Measurements from ENCODE around the gene SSX7. TPM values are rescaled to one million over a fixed set of nuclear protein-coding genes. Genes with fewer than 3 reads are reported as not detected.
"Not testable (repeated sequence)": the region's sequence is repeated elsewhere in the genome, so short reads cannot be mapped to it uniquely, and the experiment has no call there.

The SSX7 gene
- not detected for total RNA-seq
- long read RNA-seq, result 0 reads

- intact Hi-C loops (cut with DNase I); H3K27ac ChIP-seq; H3K27me3 ChIP-seq; H3K9me3 ChIP-seq; H3K36me3 ChIP-seq; H3K4me1 ChIP-seq; ATAC-seq; H3K4me3 ChIP-seq; DNase-seq: not testable (repeated sequence)
These were observed at the start of gene SSX7 for GRCh38 chrX:52654800-52655199. TSS of gene SSX7 (minus strand) at chrX:52654900. CDS start at chrX:52653472, 1,428 bp downstream.

- ATAC-seq; H3K4me3 ChIP-seq; DNase-seq; H3K9me3 ChIP-seq; H3K27ac ChIP-seq; intact Hi-C loops (cut with DNase I); H3K36me3 ChIP-seq; H3K4me1 ChIP-seq; H3K27me3 ChIP-seq: not testable (repeated sequence)
These were observed 37.3 kb upstream of the SSX7 start for GRCh38 chrX:52692034-52692433.

- intact Hi-C loops (cut with DNase I); DNase-seq; H3K27me3 ChIP-seq; H3K4me1 ChIP-seq; H3K27ac ChIP-seq; H3K4me3 ChIP-seq; H3K36me3 ChIP-seq; H3K9me3 ChIP-seq; ATAC-seq: not testable (repeated sequence)
These were observed 7.5 kb upstream of the SSX7 start for GRCh38 chrX:52662218-52662617.

GRCh38 chrX:52655475-52655874, 775 bp upstream of the SSX7 start:
- H3K9me3 ChIP-seq; H3K27ac ChIP-seq; H3K4me3 ChIP-seq; DNase-seq; H3K27me3 ChIP-seq; intact Hi-C loops (cut with DNase I); ATAC-seq; H3K4me1 ChIP-seq; H3K36me3 ChIP-seq: not testable (repeated sequence)

DNA sequence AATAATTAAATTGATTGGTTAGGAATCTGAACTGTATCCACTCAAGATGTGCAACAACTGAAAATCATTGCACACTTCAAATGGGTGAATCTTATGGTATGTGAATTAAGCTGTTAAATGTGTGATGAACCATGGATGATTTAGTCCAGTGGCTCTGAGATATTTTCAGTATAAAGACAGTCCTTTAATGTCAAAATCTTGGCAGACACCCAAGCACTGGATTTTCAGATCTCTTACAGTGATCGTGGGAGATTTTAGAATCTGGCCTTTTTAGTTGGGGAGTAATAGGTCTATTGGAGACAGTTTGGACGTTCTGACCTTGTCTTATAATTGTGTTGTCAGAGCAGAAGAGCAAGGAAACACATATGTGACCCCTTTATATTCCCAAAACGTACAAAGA, 4.0 kb downstream of the SSX7 start:
- intact Hi-C loops (cut with DNase I), result not testable (repeated sequence)

GRCh38 chrX:52648956-52649355, 5.7 kb downstream of the SSX7 start:
- H3K4me3 ChIP-seq; H3K27ac ChIP-seq; ATAC-seq; DNase-seq; H3K4me1 ChIP-seq; intact Hi-C loops (cut with DNase I); H3K36me3 ChIP-seq; H3K27me3 ChIP-seq; H3K9me3 ChIP-seq: not testable (repeated sequence)

More for the DNA sequence above, 4.0 kb downstream of the SSX7 start:
- not testable (repeated sequence) for DNase-seq, H3K27ac ChIP-seq, H3K9me3 ChIP-seq, H3K36me3 ChIP-seq, H3K4me3 ChIP-seq, H3K27me3 ChIP-seq, ATAC-seq, H3K4me1 ChIP-seq

- DNase-seq; H3K4me3 ChIP-seq; H3K27ac ChIP-seq; H3K9me3 ChIP-seq; H3K4me1 ChIP-seq; ATAC-seq; H3K36me3 ChIP-seq; H3K27me3 ChIP-seq; intact Hi-C loops (cut with DNase I): not testable (repeated sequence)
These were observed 26.2 kb downstream of the SSX7 start for GRCh38 chrX:52628483-52628882.

DNA sequence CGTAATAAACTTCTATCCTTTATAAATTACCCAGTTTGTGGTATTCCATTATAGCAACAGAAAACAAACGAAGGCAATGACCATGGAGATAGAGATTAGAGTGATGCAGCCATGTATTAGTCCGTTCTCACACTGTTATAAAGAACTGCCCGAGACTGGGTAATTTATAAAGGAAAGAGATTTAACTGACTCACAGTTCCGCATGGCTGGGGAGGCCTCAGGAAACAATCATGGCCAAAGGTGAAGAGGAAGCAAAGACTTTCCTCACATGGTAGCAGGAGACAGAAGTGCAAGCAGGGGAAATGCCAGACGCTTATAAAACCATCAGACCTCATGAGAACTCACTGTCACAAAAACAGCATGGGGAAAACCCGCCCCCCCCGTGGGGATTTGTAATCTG, 34.0 kb downstream of the SSX7 start:
- H3K9me3 ChIP-seq; intact Hi-C loops (cut with DNase I); H3K27me3 ChIP-seq; H3K36me3 ChIP-seq; ATAC-seq; H3K4me3 ChIP-seq; DNase-seq; H3K4me1 ChIP-seq; H3K27ac ChIP-seq: not testable (repeated sequence)

DNA sequence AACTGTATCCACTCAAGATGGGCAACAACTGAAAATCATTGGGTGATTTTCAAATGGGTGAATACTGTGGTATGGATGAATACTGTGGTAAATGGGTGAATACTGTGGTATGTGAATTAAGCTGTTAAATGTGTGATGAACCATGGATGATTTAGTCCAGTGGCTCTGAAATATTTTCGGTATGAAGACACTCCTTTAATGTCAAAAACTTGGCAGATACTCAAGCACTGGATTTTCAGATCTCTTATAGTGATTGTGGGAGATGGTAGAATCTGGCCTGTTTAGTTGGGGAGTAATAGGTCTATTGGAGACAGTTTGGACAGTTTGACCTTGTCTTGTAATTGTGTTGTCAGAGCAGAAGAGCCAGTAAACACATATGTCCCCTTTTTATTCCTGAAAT, 45.7 kb downstream of the SSX7 start:
- H3K36me3 ChIP-seq, result no peaks in the 10 kb centered on the region
- TF ChIP-seq, protein P1, sequence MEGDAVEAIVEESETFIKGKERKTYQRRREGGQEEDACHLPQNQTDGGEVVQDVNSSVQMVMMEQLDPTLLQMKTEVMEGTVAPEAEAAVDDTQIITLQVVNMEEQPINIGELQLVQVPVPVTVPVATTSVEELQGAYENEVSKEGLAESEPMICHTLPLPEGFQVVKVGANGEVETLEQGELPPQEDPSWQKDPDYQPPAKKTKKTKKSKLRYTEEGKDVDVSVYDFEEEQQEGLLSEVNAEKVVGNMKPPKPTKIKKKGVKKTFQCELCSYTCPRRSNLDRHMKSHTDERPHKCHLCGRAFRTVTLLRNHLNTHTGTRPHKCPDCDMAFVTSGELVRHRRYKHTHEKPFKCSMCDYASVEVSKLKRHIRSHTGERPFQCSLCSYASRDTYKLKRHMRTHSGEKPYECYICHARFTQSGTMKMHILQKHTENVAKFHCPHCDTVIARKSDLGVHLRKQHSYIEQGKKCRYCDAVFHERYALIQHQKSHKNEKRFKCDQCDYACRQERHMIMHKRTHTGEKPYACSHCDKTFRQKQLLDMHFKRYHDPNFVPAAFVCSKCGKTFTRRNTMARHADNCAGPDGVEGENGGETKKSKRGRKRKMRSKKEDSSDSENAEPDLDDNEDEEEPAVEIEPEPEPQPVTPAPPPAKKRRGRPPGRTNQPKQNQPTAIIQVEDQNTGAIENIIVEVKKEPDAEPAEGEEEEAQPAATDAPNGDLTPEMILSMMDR (IDR thresholded peaks at IDR 0.05), result no peak
- DNase-seq (no peak), ATAC-seq (no peak)
- no peaks in the 10 kb centered on the region for H3K9me3 ChIP-seq
- no peak overlapping the region for H3K4me3 ChIP-seq
- intact Hi-C loops (cut with DNase I), result no loop called here
- H3K27ac ChIP-seq, result no peak overlapping the region
- H3K27me3 ChIP-seq, result no peaks in the 10 kb centered on the region
- H3K4me1 ChIP-seq, result no peaks in the 10 kb centered on the region

GRCh38 chrX:52603151-52603550, 51.5 kb downstream of the SSX7 start:
- H3K27me3 ChIP-seq; ATAC-seq; intact Hi-C loops (cut with DNase I); H3K4me1 ChIP-seq; DNase-seq; H3K9me3 ChIP-seq; H3K4me3 ChIP-seq; H3K36me3 ChIP-seq; H3K27ac ChIP-seq: not testable (repeated sequence)

All from upper lobe of right lung (tissue), 1 donor.